HepG2 (cell line): ENCODE data around the gene FAM13B. TPM values are rescaled to one million over a fixed set of nuclear protein-coding genes. Genes with fewer than 3 reads are reported as not detected.

ENCODE experiments used
- ASH2L ChIP-seq: fragments of 300-600, 200-600 bp; sonication (generic); IDR thresholded peaks from 2 replicates; pipeline ENCODE4 v1.7.0; 2017; ENCODE audit warnings: low read depth, mild to moderate bottlenecking, moderate library complexity, mixed read lengths, low read length; ENCODE audit not compliant: insufficient read length
- ATAD3A ChIP-seq: sonication (generic); formaldehyde crosslinking; IDR thresholded peaks from 2 replicates; pipeline ENCODE4 v1.4.0; 2020; ENCODE audit warnings: missing genetic modification reagents
- BCL6 ChIP-seq: IDR thresholded peaks from 2 replicates; pipeline ENCODE4 v1.6.1; 2016; ENCODE audit warnings: missing genetic modification reagents, missing compliant biosample characterization
- BRD4 ChIP-seq: sonication (generic); formaldehyde crosslinking; IDR thresholded peaks from 2 replicates; pipeline ENCODE4 v1.4.0; 2020; ENCODE audit warnings: missing genetic modification reagents
- CENPBD1 ChIP-seq: sonication (generic); formaldehyde crosslinking; IDR thresholded peaks from 2 replicates; pipeline ENCODE4 v1.8.0; 2022; ENCODE audit warnings: missing genetic modification reagents, low read depth, mild to moderate bottlenecking, borderline replicate concordance
- ETV5 ChIP-seq: IDR thresholded peaks from 2 replicates; pipeline ENCODE4 v1.6.1; 2018; ENCODE audit warnings: missing biosample characterization, missing genetic modification reagents, inconsistent platforms, borderline replicate concordance
- GABPB1 ChIP-seq: IDR thresholded peaks from 2 replicates; pipeline ENCODE4 v1.6.1; 2016; ENCODE audit warnings: mild to moderate bottlenecking, missing genetic modification reagents, moderate library complexity, missing compliant biosample characterization
- KLF12 ChIP-seq: sonication (generic); formaldehyde crosslinking; IDR thresholded peaks from 2 replicates; pipeline ENCODE4 v1.4.0; 2020; ENCODE audit warnings: missing genetic modification reagents, borderline replicate concordance
- KLF9 ChIP-seq: IDR thresholded peaks from 2 replicates; pipeline ENCODE4 v1.6.1; 2016; ENCODE audit warnings: low read depth
- NR1H2 ChIP-seq: sonication (generic); formaldehyde crosslinking; IDR thresholded peaks from 2 replicates; pipeline ENCODE4 v1.8.1; 2022; ENCODE audit warnings: low read depth, missing genetic modification reagents, borderline replicate concordance
- RFXAP ChIP-seq: sonication (generic); formaldehyde crosslinking; IDR thresholded peaks from 2 replicates; pipeline ENCODE4 v1.4.0; 2020; ENCODE audit warnings: missing genetic modification reagents, borderline replicate concordance
- SALL2 ChIP-seq: sonication (generic); formaldehyde crosslinking; IDR thresholded peaks from 2 replicates; pipeline ENCODE4 v1.8.1; 2023; ENCODE audit warnings: mild to moderate bottlenecking, missing genetic modification reagents, inconsistent platforms
- SNAPC4 ChIP-seq: sonication (generic); formaldehyde crosslinking; IDR thresholded peaks from 2 replicates; pipeline ENCODE4 v1.4.0; 2020; ENCODE audit warnings: mild to moderate bottlenecking, missing genetic modification reagents
- THAP11 ChIP-seq: IDR thresholded peaks from 2 replicates; pipeline ENCODE4 v1.6.1; 2016; ENCODE audit warnings: missing biosample characterization, missing genetic modification reagents
- ZBTB7B ChIP-seq: sonication (generic); formaldehyde crosslinking; IDR thresholded peaks from 2 replicates; pipeline ENCODE4 v1.4.0; 2020; ENCODE audit warnings: missing genetic modification reagents
- ZNF260 ChIP-seq: sonication (generic); formaldehyde crosslinking; IDR thresholded peaks from 2 replicates; pipeline ENCODE4 v1.4.0; 2020; ENCODE audit warnings: missing genetic modification reagents, low read depth, mild to moderate bottlenecking, borderline replicate concordance
- ZNF414 ChIP-seq: sonication (generic); formaldehyde crosslinking; IDR thresholded peaks from 2 replicates; pipeline ENCODE4 v1.5.0; 2020; ENCODE audit warnings: missing genetic modification reagents
- ZNF691 ChIP-seq: sonication (generic); formaldehyde crosslinking; IDR thresholded peaks from 2 replicates; pipeline ENCODE4 v1.4.0; 2020; ENCODE audit warnings: missing genetic modification reagents, low read depth, mild to moderate bottlenecking, borderline replicate concordance
- ZNF724P ChIP-seq: sonication (generic); formaldehyde crosslinking; IDR thresholded peaks from 2 replicates; pipeline ENCODE4 v1.8.0; 2022; ENCODE audit warnings: missing genetic modification reagents, borderline replicate concordance
- ZNF790 ChIP-seq: sonication (generic); formaldehyde crosslinking; IDR thresholded peaks from 2 replicates; pipeline ENCODE4 v1.8.0; 2022; ENCODE audit warnings: missing genetic modification reagents, mild to moderate bottlenecking, borderline replicate concordance
- ZSCAN29 ChIP-seq: sonication (generic); formaldehyde crosslinking; conservative IDR thresholded peaks from 2 replicates; pipeline ENCODE4 v1.4.0; 2020; ENCODE audit warnings: mild to moderate bottlenecking, missing genetic modification reagents
- ZSCAN9 ChIP-seq: IDR thresholded peaks from 2 replicates; pipeline ENCODE4 v1.6.1; 2016; ENCODE audit warnings: borderline replicate concordance
- polyA plus RNA-seq, 8 experiments: library from polyadenylated mRNA; depleted of rRNA in 3 of 8; stranded (reverse) in 7 of 8; unstranded in 1 of 8; fragments of >200 nt; fragmentation: Illumina TruSeq in 4 of 8; extraction: Trizol in 4 of 8; gene quantifications; 2 replicates each; pipeline versions ENCODE4 v1.2.1 to v1.2.3, GENCODE V29; 2011 to 2016; ENCODE audit warnings: low read depth in 4 of 8, missing spikeins in 1 of 8, mixed read lengths in 1 of 8; ENCODE audit not compliant: insufficient read depth in 1 of 8
- total RNA-seq, 5 experiments: library from RNA; depleted of rRNA; stranded (reverse); fragments of >200 nt; fragmentation: Illumina TruSeq; extraction: Trizol; gene quantifications; 2 replicates each; pipeline ENCODE4 v1.2.3, GENCODE V29; 2016; ENCODE audit warnings: low read depth in 1 of 5

The FAM13B gene
- total and polyA plus RNA-seq, 2 of the 13 experiments (the other 11 are each of a cell fraction or from before 2014, with no cell fraction given) = 6.9 to 11.5 TPM

- no peak for TF ChIP-seq KLF12 (CRISPR knock-in tag)
- no peak for TF ChIP-seq SNAPC4 (CRISPR knock-in tag)
- TF ChIP-seq KLF9 (CRISPR knock-in tag) = peak; percentile 10; the same call in 1 of the 2 replicates
- TF ChIP-seq ZNF260 (CRISPR knock-in tag) = 0 out of 2 replicates have a peak, but pooled peaks have one; percentile 61
- 0 out of 2 replicates have a peak, but pooled peaks have one; percentile 10 for TF ChIP-seq ZNF724P (CRISPR knock-in tag)
- peak; percentile 16; the same call in 1 of the 2 replicates for TF ChIP-seq BCL6 (CRISPR knock-in tag)
- TF ChIP-seq NR1H2 (CRISPR knock-in tag) = 0 out of 2 replicates have a peak, but pooled peaks have one; percentile 52
- TF ChIP-seq ZBTB7B (CRISPR knock-in tag) = peak; percentile 61; the same call in 1 of the 2 replicates
- TF ChIP-seq ZNF414 (CRISPR knock-in tag) = peak; percentile 14; the same call in 1 of the 2 replicates
- peak; percentile 13; the same call in 1 of the 2 replicates for TF ChIP-seq ETV5
- peak; percentile 91 for TF ChIP-seq GABPB1 (CRISPR knock-in tag)
- TF ChIP-seq CENPBD1 (CRISPR knock-in tag) = no peak
- peak; percentile 70; the same call in 1 of the 2 replicates for TF ChIP-seq THAP11 (CRISPR knock-in tag)
- 0 out of 2 replicates have a peak, but pooled peaks have one; percentile 74 for TF ChIP-seq ZSCAN29 (CRISPR knock-in tag)
- peak; percentile 64; the same call in 1 of the 2 replicates for TF ChIP-seq BRD4 (CRISPR knock-in tag)
- no peak for TF ChIP-seq ATAD3A (CRISPR knock-in tag)
- 0 out of 2 replicates have a peak, but pooled peaks have one; percentile 36 for TF ChIP-seq SALL2 (CRISPR knock-in tag)
- TF ChIP-seq RFXAP (CRISPR knock-in tag) = no peak
- peak; percentile 34; the same call in 1 of the 2 replicates for TF ChIP-seq ZNF790
- peak; percentile 92 for TF ChIP-seq ASH2L
- 0 out of 2 replicates have a peak, but pooled peaks have one; percentile 18 for TF ChIP-seq ZSCAN9
- peak; percentile 67; the same call in 1 of the 2 replicates for TF ChIP-seq ZNF691 (CRISPR knock-in tag)
Measured at GRCh38 chr5:138032572-138033385, at the start of gene FAM13B (continued).
